GM18505 (cell line): ENCODE data around the gene CASKIN2.
"Not testable (repeated sequence)": the region's sequence is repeated elsewhere in the genome, so short reads cannot be mapped to it uniquely, and the experiment has no call there.

Experiments
- ATAC-seq: cut with Tn5 transposase; IDR thresholded peaks from one replicate; pipeline ENCODE4 v1.9.1; 2021; ENCODE audit not compliant: unreplicated experiment
- POLR2A ChIP-seq: IDR thresholded peaks from 4 replicates; pipeline ENCODE4 v1.6.1; 2011; ENCODE audit warnings: borderline replicate concordance; ENCODE audit not compliant: insufficient read depth, insufficient read length; ENCODE audit errors: extremely low read depth

The CASKIN2 gene

GRCh38 chr17:75490173-75490743 lies 25.1 kb downstream of the CASKIN2 start:
- TF ChIP-seq POLR2A = no peak
- ATAC-seq = no peak

- ATAC-seq = no peak
- no peak for TF ChIP-seq POLR2A
Observed at GRCh38 chr17:75489511-75489955, 25.8 kb downstream of the CASKIN2 start.

- no peak for TF ChIP-seq POLR2A
Observed at GRCh38 chr17:75488693-75489510, 26.4 kb downstream of the CASKIN2 start.

GRCh38 chr17:75487351-75488070 lies 27.8 kb downstream of the CASKIN2 start:
- ATAC-seq = no peak
- no peak for TF ChIP-seq POLR2A

More at GRCh38 chr17:75488693-75489510, 26.4 kb downstream of the CASKIN2 start:
- no peak for ATAC-seq

- no peak for ATAC-seq
- no peak for TF ChIP-seq POLR2A
Observed at GRCh38 chr17:75486951-75487350, 28.4 kb downstream of the CASKIN2 start.

GRCh38 chr17:75486151-75486550 lies 29.2 kb downstream of the CASKIN2 start:
- no peak for TF ChIP-seq POLR2A
- no peak for ATAC-seq

- no peak for TF ChIP-seq POLR2A
- no peak for ATAC-seq
Observed at GRCh38 chr17:75485688-75486087, 29.6 kb downstream of the CASKIN2 start.

GRCh38 chr17:75482098-75482942 lies 33.0 kb downstream of the CASKIN2 start:
- TF ChIP-seq POLR2A = no peak
- ATAC-seq = no peak

GRCh38 chr17:75481194-75482068 lies 33.9 kb downstream of the CASKIN2 start:
- TF ChIP-seq POLR2A = no peak
- ATAC-seq = no peak

GRCh38 chr17:75480281-75480680 lies 35.1 kb downstream of the CASKIN2 start:
- TF ChIP-seq POLR2A = no peak
- ATAC-seq = no peak

- no peak for ATAC-seq
Observed at GRCh38 chr17:75478508-75478907, 36.8 kb downstream of the CASKIN2 start.

GRCh38 chr17:75477490-75477862 lies 37.9 kb downstream of the CASKIN2 start:
- ATAC-seq = not testable (repeated sequence)

More at GRCh38 chr17:75478508-75478907, 36.8 kb downstream of the CASKIN2 start:
- TF ChIP-seq POLR2A = no peak

GRCh38 chr17:75476752-75477489 lies 38.4 kb downstream of the CASKIN2 start:
- no peak for ATAC-seq
- no peak for TF ChIP-seq POLR2A
